ENCODE data around the gene SLC22A16. TPM values are rescaled to one million over a fixed set of nuclear protein-coding genes. Genes with fewer than 3 reads are reported as not detected.

The SLC22A16 gene
- total RNA-seq (10 to 100 TPM in 1 of 2 donors, under 1 TPM in 1; 0.08 to 22.5 TPM), polyA plus RNA-seq (not detected)

DNA sequence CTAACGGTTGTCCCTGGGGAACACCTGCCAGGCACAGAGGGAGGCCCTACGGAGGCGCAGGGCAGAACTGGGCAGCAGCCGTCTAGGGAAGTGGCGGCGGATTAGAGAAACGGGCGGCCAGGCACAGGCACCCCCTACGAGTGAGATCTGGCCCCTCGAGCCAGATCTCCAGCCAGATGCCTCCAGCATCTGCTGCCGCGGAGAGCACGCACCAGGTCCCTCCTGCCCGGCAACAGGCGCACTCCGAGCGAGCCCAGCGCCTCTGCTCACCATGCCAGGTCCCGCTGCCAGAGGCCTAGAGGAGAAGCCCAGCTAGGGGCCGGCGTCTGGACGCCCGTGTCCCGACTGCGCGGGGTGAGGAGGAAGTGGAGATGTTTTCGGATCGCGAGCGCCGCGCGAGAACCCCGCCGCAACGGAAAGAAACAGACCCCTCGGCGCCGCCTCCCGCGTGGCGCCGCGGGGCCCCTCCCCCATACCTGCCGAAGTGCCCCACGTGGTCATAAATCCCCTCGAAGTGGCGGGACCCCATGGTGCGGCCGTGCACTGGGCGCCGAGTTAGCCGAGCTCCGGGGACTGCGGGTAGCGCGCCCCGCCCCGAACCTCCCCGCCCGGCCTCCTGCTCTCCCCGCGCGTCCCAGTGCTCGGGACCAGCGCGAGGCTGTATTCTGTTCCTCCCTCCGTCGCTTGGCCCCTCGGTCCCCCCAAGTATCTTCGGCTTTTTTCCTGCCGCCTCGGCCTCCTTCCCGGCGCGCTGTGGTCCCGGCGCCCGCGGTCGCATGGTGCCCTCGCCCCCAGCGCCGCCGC lies at the start of gene SLC22A16:
Gene SLC22A16 (minus strand): TSS at position 568 of the 804 bp plus-strand sequence. CDS start 39 bp downstream, at position 529.
- Histone ChIP-seq H3K9me3 (ENCODE audit: control insufficient read depth in 4 of 4, low read length in 3 of 4) (no peaks in the 10 kb centered on the region), H3K9ac (ENCODE audit: low read depth in 1 of 2, low read length in 2 of 2) (no peak within 1 kb of the TSS), H3K4me3 (ENCODE audit: low read depth in 1 of 3, low read length in 3 of 3) (peak within 1 kb of the TSS in 1 of 3 donors; percentile 26), H3K36me3 (ENCODE audit: control insufficient read depth in 4 of 4, insufficient read depth in 3 of 4, low read depth in 1 of 4, low read length in 3 of 4) (no peaks in the 10 kb centered on the region), H3K27ac (ENCODE audit: low read depth in 1 of 2, low read length in 2 of 2) (no peak within 1 kb of the TSS), H3K4me1 (ENCODE audit: control insufficient read depth in 4 of 4, insufficient read depth in 4 of 4, low read length in 3 of 4) (peaks cover 0 to 4% (median 0%) of the 10 kb centered on the region in 4 donors), H3K27me3 (ENCODE audit: control insufficient read depth in 4 of 4, insufficient read depth in 4 of 4, low read length in 3 of 4) (no peaks in the 10 kb centered on the region)
- TF ChIP-seq NR2F2 (IDR thresholded peaks at IDR 0.05), result no peak
- no peak for TF ChIP-seq RXRA (IDR thresholded peaks at IDR 0.05)
- TF ChIP-seq JUND (IDR thresholded peaks at IDR 0.05), result no peak
- no peak for TF ChIP-seq SP1 (IDR thresholded peaks at IDR 0.05)
- TF ChIP-seq ATF3 (IDR thresholded peaks at IDR 0.05), result no peak
- no peak for TF ChIP-seq RAD21 (IDR thresholded peaks at IDR 0.05)
- no peak for TF ChIP-seq GABPA (IDR thresholded peaks at IDR 0.05 in 1 of 2, conservative IDR thresholded peaks at IDR 0.05 in 1 of 2)
- TF ChIP-seq, protein P1, sequence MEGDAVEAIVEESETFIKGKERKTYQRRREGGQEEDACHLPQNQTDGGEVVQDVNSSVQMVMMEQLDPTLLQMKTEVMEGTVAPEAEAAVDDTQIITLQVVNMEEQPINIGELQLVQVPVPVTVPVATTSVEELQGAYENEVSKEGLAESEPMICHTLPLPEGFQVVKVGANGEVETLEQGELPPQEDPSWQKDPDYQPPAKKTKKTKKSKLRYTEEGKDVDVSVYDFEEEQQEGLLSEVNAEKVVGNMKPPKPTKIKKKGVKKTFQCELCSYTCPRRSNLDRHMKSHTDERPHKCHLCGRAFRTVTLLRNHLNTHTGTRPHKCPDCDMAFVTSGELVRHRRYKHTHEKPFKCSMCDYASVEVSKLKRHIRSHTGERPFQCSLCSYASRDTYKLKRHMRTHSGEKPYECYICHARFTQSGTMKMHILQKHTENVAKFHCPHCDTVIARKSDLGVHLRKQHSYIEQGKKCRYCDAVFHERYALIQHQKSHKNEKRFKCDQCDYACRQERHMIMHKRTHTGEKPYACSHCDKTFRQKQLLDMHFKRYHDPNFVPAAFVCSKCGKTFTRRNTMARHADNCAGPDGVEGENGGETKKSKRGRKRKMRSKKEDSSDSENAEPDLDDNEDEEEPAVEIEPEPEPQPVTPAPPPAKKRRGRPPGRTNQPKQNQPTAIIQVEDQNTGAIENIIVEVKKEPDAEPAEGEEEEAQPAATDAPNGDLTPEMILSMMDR (IDR thresholded peaks at IDR 0.05; ENCODE audit: low read depth, low read length, missing input control), result no peak
- TF ChIP-seq MAX (IDR thresholded peaks at IDR 0.05), result no peak
- TF ChIP-seq HNF4A (conservative IDR thresholded peaks at IDR 0.05), result no peak
- TF ChIP-seq ZBTB33 (IDR thresholded peaks at IDR 0.05), result no peak
- no peak for TF ChIP-seq FOXA1 (IDR thresholded peaks at IDR 0.05)
- TF ChIP-seq EGR1 (IDR thresholded peaks at IDR 0.05; ENCODE audit: low read depth in 2 of 2), result no peak
- TF ChIP-seq TAF1 (conservative IDR thresholded peaks at IDR 0.05), result no peak
- no peak for TF ChIP-seq YY1 (IDR thresholded peaks at IDR 0.05)
- TF ChIP-seq REST (IDR thresholded peaks at IDR 0.05), result no peak
- no peak for TF ChIP-seq FOXA2 (IDR thresholded peaks at IDR 0.05)
- TF ChIP-seq HNF4G (IDR thresholded peaks at IDR 0.05), result no peak
- DNase-seq (ENCODE audit: low spot score), result peak; percentile 62
- 13% methylated on average over 84 of the region's 85 CpGs for WGBS
